Cardiac septum (tissue), 1 donor: ENCODE measurements around the gene FNDC7. TPM values are rescaled to one million over a fixed set of nuclear protein-coding genes. Genes with fewer than 3 reads are reported as not detected.
"Not testable (repeated sequence)": the region's sequence is repeated elsewhere in the genome, so short reads cannot be mapped to it uniquely, and the experiment has no call there.

Experiments
- DNase-seq: peaks from one replicate; pipeline ENCODE4 v3.0.0-alpha.2; 2020; ENCODE audit warnings: low spot score
- intact Hi-C: fragments of 100-400 bp; cut with DNase I; formaldehyde crosslinking; loops from one replicate; pipeline ENCODE4 v1.14.0; 2022
- long read RNA-seq: library from polyadenylated mRNA; unstranded; transcript quantifications from one replicate; pipeline ENCODE4 v2.0.0, GENCODE V29; 2021
- total RNA-seq: library from RNA; stranded (reverse); fragmentation: NEBNext Ultra II Directional; extraction: Animal tissue kit (Norgen Biotek cat#: 25700); gene quantifications from one replicate; pipeline ENCODE4 v1.2.1, GENCODE V29; 2021
- donor health status: DM: no; HTN: no; CAD: no.

FNDC7 gene, protein sequence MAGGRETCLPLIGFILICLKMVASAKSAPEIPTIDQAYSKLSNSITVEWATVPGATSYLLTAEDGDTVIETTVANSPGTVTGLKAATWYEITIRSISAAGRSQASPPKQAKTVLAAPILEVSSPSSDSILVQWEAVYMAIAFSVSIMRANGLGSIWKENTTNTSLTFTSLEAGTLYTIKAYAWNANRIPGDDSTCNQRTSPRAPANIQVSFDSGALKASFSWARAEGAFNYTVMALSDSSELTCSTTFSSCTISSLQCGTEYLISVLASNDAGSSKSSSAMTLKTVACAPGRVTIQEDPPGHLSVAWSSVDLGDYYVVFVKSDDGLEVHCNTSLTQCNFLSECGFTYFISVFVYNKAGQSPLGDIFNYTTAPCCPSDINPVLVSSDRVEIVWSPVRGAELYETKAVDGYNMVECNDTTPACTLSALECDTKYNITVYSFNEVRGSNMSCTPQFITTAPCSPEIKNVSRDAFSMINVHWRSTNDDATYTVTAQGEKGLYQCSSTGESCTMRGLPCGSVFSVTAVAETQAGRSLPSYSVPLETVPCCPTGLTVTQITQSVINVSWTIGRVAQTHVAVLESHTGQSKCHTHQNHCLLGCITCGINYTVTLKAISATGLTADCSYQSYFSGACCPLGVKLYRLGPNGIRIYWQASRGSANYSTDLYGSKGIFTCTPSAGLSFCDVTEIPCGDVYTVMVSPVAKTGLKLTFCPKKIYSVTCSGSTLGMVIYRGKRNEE
- total RNA-seq, result not detected
- long read RNA-seq, result 0 reads

- no peak for DNase-seq
- intact Hi-C loops, result no loop called here
These were observed at the start of gene FNDC7 for GRCh38 chr1:108712606-108713150. TSS of gene FNDC7 (plus strand) at chr1:108712908. CDS start at chr1:108712934, 26 bp downstream.

DNA sequence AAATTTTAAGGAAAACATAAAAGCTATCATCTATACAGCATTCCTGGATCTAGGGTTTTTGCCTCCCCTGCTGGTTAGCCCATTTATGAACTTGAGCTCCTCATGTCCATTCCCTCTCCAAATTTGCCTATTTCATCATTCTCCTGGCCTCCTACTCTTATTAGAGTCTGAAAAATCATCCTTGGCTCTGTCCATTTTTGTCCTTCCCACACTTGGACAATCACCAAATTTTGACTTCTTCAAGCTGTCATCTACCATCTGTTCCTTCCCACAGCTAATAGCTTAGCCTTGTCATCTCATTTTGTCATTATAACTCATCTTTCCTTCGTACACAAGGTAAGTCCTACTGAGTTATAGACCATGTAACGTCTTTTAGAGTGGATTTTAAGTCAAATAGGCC is 49.6 kb upstream of the FNDC7 start:
- intact Hi-C loops, result no loop called here
- no peak for DNase-seq

- DNase-seq, result no peak
- intact Hi-C loops, result no loop called here
These were observed 48.2 kb upstream of the FNDC7 start for GRCh38 chr1:108664481-108664880.

GRCh38 chr1:108665067-108665466 is 47.6 kb upstream of the FNDC7 start:
- intact Hi-C loops, result no loop called here
- DNase-seq, result no peak

GRCh38 chr1:108665771-108666170 is 46.9 kb upstream of the FNDC7 start:
- DNase-seq, result no peak
- intact Hi-C loops, result no loop called here

GRCh38 chr1:108667422-108667821 is 45.3 kb upstream of the FNDC7 start:
- intact Hi-C loops, DNase-seq: not testable (repeated sequence)

DNA sequence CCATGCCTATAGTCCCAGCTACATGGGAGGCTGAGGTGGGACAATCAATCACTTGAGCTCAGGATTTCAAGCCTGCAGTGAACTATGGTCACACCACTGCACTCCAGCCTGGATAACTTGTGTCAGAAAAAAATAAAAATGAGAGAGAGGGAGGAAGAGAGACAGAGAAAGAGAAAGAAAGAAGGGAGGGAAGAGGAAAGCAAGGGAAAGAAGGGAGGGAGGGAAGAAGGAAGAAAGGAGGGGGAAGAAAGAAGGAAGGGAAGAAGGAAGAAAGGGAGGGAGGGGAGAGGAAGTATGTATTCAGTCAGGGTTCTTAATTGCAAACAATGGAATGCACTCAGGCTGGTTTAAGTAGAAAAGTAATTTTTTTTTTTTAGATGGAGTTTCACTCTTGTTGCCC is 43.9 kb upstream of the FNDC7 start:
- no peak for DNase-seq
- intact Hi-C loops, result no loop called here

DNA sequence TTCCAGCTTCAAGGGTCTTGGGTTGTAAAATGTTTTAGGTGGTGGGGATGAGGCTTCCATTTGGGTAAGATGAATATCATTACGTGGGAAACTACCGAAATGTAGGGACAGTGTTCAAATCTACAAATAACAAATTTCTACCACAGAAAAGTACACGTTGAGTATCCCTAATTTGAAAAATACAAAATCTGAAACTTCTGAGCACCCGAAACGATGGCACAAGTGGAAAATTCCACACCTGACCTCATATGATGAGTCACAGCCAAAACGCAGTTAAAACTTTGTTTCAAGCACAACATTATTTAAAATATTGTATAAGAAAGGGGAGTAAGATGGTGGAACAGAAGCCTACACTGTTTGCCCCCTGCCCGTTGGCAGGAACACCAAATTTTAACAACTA is 43.0 kb upstream of the FNDC7 start:
- no peak for DNase-seq
- intact Hi-C loops, result no loop called here

- no peak for DNase-seq
- intact Hi-C loops, result no loop called here
These were observed 42.5 kb upstream of the FNDC7 start for GRCh38 chr1:108670131-108670773.

DNA sequence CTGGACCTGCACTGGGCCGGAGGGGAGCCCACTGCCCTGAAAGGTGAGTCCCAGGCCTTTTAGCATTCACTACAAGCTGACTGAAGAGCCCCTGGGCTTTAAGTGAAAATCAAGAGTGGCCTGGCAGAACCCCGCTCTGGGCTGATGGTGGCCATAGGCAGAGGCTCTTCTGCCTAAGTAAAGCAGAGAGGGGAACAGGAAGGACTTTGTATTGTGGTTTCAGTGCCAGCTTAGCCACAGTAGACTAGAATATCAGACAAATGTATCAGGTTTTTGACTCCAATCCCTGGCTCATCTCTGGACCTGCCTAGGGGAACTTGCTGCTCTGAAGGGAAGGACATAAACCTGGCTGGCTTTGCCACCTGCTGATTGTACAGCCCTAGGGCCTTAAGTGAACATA is 41.6 kb upstream of the FNDC7 start:
- intact Hi-C loops, result no loop called here
- no peak for DNase-seq

DNA sequence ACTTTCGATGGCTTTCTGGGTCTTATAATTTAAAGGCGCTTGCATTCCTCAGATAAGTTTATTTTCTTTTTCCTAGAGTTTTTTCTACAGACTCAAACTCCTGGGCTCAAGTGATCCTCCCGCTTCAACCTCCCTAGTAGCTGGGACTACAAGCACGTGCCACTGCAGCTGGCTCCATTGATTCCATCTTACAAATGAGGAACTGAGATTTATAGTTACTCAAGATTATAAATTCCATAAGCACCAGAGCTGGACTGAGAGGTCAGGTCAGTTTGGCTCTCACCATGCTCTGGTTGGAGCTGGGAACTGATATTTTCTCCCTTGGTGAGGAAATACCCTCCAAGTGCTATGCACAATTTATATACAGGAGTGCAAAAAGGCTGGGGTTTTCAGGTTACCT is 34.0 kb upstream of the FNDC7 start:
- intact Hi-C loops, result no loop called here
- no peak for DNase-seq

DNA sequence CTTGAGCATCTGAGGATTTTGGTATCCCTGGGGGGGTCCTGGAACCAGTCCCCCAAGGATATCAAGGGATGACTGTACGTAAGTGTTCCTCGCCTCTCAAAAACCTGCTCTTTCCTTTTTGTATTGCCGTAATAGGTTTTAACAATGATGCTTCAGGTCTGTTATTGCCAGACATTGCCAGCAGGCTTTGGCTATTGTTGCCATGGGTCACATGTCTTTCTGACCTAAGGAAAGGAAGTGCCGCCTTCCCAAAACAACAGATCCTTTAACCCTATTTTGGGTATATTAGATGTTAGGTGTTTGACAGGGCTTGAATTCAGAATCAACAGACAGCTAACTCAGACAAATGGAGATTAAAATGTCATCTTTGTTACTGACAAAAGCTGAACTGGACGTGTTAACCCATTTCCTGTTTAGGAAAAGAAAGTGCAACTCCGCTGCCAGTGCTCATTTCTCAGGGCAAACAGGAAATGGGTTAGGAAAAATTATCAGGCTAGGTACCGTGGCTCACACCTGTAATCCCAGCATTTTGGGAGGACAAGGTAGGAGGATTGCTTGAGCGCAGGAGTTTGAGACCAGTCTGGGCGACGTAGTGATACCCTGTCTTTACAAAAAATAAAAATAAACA is 33.0 kb upstream of the FNDC7 start:
- intact Hi-C loops, result no loop called here
- no peak for DNase-seq

DNA sequence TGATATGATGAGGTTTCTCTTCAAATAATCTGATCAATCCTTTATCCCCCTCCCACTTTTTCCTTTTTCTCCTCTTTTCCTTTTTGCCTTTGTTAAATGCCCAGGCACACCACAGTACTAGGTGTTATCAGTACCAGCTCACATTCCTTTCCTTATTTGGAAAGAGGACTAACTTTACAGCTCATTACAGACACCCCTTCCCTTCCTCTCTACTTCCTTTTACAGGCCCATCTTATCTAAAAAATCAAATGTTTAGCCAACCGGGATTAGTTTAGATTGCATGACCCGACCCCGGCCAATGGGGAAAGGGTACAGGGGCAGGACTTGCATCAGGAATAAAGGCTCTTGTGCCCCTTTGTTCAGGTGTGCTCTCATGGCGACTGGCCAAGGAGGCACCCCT is 31.0 kb upstream of the FNDC7 start:
- DNase-seq, result not testable (repeated sequence)

GRCh38 chr1:108685529-108685928 is 27.2 kb upstream of the FNDC7 start:
- intact Hi-C loops, result no loop called here
- no peak for DNase-seq

More for the DNA sequence above, 31.0 kb upstream of the FNDC7 start:
- intact Hi-C loops, result not testable (repeated sequence)

GRCh38 chr1:108686614-108687313 is 25.9 kb upstream of the FNDC7 start:
- no peak for DNase-seq
- intact Hi-C loops, result no loop called here

- intact Hi-C loops, result loop anchor here (5.0 kb wide), 1 partner anchor 56 kb away; the partner anchor contains the start of gene STXBP3
- DNase-seq, result no peak
These were observed 21.4 kb upstream of the FNDC7 start for GRCh38 chr1:108691128-108691941.

GRCh38 chr1:108691942-108692723 is 20.6 kb upstream of the FNDC7 start, which contains the start of gene PRPF38B:
TSS of gene PRPF38B (plus strand) at chr1:108692310. CDS start at chr1:108692592, 282 bp downstream.
- intact Hi-C loops, result loop anchor here (5.0 kb wide), 1 partner anchor 55 kb away; the partner anchor contains the start of gene STXBP3

More at GRCh38 chr1:108691942-108692723, 20.6 kb upstream of the FNDC7 start, which contains the start of gene PRPF38B:
- DNase-seq, result peak; percentile 99
